GM21390 (cell line): ENCODE data around the gene DENND2C.
"Not testable (repeated sequence)": the region's sequence is repeated elsewhere in the genome, so short reads cannot be mapped to it uniquely, and the experiment has no call there.

ENCODE experiments used
- ATAC-seq: cut with Tn5 transposase; IDR thresholded peaks from one replicate; pipeline ENCODE4 v1.9.1; 2021; ENCODE audit not compliant: unreplicated experiment

Gene DENND2C

DNA sequence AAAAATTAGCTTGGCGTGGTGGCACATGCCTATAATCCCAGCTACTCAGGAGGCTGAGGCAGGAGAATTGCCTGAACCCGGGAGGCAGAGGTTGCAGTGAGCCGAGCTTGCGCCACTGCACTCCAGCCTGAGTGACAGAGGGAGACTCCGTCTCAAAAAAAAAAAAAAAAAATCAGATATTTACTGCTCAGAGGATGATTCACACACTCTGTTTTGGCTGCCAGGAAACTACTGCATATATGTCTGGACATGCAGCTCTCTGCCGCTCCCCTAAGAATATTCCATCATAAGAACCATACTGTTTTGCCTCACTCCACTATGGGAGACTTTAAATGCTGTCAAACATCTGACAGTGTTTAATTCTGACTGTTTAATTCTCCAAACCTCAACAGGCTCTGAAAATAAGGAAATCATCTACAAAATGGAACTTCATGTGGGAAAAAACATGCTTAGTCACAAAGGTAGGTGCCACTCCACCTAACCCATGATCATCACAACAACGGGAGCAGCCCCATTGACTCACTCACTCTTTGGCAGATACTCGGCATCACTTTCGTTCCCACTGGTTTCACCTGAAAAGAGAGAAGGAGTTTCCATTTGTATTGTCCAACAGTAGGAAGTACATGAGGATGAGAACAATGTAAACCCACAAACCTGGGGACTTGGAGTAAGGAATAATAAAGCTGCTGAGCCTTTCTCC, 59.2 kb downstream of the DENND2C start:
- no peak for ATAC-seq

DNA sequence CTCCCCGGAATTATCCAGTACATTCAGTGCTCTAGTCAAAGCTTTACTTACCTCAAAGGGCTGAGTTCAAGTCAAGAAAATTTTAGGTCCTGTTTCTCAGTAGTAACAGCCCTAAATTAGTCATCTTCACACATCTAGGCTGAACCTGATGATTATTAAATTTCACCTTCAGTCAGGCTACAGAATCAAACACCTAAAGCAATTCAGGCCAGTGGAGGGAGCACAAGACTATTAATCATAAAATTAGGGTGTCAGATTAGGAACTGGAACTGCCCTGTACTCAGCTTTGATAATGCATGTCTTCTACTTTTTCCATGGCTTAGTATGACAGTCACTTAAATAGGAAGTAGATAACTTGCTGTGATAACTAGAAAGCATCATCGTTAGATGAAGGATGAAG, 60.0 kb downstream of the DENND2C start:
- no peak for ATAC-seq

DNA sequence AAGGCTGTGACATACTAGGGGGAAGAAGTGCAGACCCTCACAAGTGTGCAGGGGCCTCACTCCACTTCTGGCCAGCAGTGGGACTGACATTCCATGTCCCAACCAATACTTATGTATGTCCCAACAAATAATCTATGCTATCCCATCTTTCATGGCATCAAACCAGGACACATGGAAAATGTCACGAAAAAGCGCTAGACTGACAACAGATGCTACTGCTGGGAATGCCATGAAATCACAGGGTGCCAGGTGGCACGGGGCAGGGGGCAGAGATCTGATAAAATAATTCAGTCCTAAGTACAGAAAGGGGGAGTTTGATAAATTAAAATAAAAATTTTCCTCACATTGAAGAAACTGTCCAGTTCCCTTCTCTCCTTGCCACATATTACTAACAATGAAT, 60.8 kb downstream of the DENND2C start:
- ATAC-seq = no peak

DNA sequence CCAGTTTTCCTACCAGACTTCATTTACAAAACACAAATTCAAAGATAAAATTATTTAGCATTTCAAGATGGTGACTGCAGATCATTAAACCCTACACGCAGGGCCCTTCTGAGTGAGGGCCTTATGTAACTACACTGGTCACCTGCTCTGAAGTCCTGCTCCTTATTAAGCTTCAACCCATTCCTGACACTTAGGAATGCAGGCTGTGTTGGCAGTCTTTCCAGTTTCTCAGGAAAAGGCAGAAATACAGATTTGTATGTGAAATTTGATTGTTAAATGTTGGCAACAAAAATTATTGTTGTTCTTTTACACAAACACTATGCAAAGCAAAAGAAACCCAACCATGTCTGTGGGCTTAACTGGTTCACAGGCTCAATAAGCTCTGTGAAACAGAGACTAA, 62.6 kb downstream of the DENND2C start:
- no peak for ATAC-seq

DNA sequence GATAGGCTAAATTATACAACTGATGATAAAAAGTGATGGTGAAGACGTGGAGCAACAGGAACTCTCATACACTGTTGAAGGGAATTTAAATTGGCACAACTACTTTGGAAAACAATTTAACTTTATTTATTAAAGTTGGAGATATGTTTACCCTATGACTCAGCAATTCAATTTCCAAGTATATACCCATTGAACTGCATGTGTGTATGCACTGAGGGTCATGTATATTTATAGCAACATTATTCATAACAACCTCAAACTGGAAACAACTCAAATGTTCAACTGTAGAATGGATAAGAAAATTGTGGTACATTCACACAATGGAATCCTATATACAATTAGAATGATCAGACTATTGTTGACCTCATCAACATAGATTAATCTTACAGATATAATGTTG, 71.9 kb downstream of the DENND2C start:
- ATAC-seq = no peak

DNA sequence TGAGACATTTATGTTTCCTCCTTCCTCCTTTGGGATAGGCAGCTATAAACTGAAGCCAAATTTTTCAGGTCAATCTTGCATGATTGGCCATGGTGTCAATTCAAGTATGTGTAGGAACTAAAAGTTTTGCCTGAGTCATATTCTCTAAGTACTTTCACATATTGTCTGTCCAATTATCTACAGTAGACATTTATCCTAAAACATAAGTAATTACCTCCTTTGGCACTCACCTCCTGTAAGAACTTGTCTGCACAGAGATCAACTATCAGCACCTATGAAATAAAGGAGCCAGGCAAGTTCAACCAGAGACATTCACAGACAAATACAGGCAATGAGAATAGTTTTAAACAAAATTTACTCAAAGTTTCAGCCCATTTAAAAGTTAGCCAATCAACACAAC, 74.2 kb downstream of the DENND2C start:
- no peak for ATAC-seq

DNA sequence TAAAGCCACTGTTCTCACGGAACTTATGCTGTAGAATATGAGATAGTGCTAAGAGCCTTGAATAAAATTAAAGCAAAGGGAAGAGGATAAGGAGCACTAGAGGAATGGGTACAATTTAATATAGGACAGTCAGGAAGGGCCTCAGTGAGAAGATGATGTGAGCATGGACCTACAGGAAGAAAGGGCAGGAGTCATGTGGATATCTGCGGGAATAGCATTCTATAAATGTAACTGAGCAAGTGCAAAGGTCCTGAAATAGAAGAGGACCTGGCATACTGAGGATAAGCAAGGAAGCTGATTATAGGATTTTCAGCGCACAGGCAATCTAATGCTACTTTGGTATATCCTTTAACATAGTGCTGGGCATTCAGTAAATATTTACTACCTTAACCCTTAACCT, 75.8 kb downstream of the DENND2C start:
- no peak for ATAC-seq

DNA sequence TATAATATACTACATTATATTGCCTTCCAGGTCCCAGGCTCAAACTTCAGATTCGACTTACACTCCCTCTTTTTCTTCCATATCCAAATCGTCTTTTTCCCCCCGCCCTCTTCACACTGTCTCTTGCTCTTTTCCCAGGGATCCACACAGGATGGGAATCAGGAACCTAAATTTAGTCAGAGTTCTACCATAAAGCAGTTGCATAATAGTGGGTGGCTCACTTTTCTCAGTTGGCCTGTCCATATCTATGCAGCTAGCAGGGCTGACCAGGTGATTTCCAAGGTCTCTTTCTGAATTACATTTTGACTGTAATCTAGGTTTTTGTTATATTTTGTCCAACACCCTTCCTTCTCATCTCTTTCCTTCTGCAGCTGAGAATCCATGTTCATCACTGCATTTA, 80.7 kb downstream of the DENND2C start:
- no peak for ATAC-seq

DNA sequence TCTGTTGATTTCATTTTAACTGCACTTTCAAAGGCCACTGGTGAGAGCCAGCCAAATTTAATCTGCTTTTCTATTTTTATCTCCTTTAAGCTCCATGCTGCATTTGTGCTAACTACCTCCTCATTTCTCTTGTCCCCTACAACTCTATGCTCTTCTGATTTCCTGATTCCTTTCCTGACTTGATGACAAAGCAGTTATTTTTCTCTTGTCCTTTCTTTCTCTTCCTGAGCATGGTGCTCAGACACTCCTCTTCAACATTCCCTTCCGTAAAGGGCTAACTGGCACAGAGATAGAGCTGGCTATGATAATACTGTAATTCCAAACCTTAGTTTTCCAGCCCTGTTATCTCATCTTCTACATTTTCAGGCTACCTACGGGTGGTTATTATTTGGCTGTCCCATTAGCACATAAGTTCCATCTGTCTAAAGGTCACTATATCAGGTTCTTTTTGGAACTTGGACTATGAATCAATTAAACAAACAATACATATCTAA, 81.6 kb downstream of the DENND2C start:
- ATAC-seq = no peak

DNA sequence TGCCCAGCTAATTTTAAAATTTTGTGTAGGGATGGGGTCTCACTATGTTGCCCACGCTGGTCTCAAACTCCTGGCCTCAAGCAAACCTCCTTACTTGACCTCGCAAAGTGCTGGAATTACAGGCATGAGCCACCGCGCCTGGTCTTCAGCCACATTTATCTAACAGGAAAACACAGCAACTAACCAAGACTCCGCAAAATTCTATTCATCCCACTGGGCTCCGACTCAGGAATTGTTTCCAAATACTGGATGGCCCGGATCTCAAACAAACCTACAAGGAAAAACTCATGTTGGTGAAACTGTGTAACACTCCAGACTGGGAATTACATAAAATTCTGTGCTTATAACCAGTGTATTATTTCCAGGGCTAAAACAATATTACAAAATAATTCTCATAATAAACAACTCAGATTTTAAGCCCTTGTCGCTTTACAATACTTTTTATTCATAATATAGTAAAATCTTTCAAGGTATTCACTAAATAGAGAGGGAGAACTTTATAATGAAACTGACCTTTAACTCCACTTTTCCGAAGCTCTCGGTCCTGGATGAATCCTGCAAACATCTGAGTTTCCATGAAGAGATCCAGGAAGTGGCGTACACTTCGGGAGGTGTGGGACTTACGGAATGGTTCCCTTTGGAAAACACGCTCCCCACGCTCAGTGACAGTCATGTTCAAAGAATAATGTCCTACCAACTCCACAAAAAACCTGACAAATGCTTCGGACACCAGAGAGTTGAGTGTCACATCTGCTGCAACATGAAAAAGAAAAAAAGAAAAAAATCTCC, 82.5 kb downstream of the DENND2C start:
- ATAC-seq = no peak

DNA sequence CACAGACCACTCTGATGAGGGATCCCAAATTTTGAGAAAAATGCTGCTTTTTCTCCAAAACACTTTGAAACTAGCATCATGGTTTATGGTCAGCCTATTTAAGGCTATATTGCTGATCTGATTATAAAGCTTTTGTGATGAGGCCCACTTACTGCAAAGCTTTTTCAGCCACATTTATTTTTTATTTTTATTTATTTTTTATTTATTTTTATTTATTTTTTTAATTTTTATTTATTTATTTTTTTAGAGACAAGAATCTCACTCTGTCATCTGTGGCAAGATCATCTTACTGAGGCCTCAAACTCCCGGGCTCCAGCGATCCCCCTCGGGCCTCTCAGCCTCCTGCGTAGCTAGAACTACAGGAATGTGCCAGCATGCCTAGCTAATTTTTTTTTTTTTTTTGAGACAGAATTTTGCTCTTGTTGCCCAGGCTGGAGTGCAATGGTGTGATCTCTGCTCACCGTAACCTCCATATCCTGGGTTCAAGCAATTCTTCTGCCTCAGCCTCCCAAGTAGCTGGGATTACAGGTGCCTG, 83.3 kb downstream of the DENND2C start:
- no peak for ATAC-seq

DNA sequence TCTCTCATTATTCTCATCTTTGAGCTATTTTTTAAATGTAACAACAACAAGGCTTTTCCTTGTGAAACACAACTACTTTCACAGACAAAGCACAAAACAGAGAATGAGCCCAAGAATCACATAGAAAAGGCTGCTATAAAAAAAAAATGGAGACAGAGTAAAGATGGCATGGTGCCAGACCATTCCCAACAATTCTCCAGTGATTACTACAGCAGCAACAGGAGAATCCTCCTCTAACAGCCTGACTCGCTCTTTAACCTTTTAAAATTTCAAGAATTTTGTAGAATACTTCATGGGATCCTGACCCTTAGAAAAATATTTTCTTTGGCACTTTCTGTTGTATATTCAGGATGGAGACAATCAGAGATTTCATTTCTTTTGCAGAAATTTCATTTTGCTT, 84.6 kb downstream of the DENND2C start:
- ATAC-seq = no peak

DNA sequence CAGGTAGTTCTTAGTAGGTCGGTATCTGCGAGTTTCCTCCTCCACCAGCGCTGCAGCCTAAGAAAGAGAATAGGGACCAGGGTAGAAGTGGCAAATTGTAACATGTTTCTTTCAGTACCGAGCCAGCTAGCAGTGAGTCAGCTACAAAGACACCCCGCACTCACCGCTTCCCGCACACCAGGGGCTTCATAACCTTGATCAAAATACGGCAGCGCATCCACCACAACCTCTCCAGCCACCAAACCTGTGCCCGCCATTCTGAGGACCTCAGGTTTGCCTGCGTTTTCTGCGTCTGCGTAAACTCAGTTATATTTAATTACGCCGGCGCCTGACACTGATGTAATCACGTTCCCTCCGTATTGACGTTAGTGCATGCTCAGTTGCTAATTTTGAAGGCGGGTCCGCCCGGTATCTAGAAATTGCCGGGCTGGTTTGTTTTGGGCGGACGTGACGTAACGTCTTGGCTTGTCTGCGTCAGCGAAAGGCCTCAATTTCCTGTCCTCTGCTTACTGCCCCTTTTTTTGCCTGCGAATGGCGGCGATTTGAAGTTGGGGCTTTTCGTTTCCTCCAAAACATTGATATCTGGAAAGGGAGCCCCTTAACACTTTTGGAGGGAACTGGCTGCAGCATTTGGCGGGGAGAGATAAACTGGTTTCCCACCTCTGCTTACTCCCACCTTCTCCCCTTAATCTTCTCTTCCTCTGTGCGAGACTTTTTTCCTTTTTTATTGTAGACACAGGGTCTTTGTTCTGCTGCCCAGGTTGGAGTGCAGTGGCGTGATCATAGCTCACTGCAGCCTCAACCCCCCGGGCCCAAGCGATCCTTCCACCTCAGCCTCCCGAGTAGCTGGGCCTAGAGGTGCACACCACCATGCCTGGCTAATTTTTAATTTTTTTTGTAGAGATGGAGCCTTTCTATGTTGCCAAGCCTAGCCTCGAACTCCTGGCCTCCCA, 88.2 kb downstream of the DENND2C start, which contains the start of gene BCAS2:
Gene BCAS2 (minus strand): TSS at position 281 of the 953 bp plus-strand sequence. CDS start 24 bp downstream, at position 257.
- ATAC-seq = peak; percentile 99

DNA sequence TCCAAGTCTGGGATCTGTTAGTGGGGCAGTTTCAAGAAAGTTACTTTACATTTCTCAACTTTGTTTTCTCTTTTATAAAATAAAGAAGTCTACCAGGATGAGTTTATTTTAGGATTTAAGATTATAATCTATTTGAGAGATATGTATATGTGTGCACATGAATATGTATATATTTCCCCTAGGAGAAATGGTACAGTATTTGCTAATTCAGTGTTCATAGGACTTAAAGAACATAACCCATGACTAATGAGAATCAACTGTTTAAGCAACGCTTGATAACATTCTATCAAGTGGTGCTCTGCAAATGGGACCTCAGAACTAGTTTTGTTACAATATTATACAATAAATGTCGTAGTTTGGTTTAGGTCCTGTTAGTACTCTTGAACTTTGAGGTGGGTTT, 95.5 kb downstream of the DENND2C start:
- ATAC-seq = no peak

DNA sequence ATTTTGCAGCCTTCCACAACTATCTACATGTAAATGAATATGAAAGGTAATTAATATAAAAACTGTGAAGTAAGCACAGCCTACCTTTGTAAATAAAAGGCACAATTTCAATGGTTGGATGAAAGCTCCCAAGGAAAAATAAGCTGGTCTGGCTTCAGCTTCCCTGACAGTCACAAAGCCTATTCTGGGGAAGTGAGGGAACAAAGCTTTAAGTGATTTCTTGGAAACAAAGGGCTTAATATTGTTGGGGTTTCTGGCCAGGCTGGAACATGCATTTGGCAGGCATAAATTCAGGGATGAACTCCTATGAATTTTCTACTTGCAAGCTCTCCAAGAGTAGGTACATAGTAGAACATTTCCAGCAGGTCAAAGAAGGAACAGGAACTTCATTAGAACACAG, 105.7 kb downstream of the DENND2C start:
- no peak for ATAC-seq

DNA sequence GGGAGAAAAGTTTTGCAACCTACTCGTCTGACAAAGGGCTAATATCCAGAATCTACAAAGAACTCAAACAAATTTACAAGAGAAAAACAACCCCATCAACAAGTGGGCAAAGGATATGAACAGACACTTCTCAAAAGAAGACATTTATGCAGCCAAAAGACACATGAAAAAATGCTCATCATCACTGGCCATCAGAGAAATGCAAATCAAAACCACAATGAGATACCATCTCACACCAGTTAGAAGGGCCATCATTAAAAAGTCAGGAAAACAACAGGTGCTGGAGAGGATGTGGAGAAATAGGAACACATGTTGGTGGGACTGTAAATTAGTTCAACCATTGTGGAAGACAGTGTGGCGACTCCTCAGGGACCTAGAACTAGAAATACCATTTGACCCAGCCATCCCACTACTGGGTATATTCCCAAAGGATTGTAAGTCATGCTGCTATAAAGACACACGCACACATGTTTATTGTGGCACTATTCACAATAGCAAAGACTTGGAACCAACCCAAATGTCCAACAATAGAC, 106.8 kb downstream of the DENND2C start:
- ATAC-seq = not testable (repeated sequence)

DNA sequence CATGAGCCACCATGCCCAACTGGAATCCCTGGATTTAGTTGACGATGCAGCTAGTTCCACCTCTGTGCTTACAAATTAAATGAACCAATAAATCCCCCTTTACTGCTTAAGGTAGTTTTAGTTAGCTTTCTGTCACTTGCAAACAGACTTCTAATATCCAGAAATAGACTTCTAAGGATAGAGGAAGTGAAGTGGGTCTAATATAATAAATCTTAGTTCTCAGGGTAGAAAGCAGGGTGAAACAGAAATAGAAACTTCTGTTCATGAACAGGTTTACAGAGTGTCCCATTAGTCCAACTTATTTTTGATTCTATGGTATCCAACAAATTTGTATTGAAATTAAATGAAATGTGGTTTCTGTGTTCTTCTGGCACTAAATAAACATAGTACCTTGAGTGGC, 108.5 kb downstream of the DENND2C start:
- no peak for ATAC-seq

DNA sequence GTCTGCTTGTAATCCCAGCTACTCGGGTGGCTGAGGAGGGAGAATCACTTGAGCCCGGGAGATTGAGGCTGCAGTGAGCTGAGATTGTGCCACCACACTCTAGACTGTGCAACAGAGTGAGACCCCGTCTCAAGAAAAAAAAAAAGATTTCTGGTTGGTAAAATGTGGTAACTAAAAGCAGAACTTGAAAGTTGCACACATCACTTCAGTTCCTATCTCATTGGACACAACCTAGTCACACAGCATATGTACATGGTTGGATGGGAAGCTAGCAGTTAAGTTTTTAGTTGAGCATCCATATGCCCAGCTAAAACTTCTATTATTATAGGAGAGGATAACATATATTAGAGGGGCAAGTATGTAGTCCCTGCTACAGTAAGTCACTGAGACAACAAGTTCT, 110.5 kb downstream of the DENND2C start:
- ATAC-seq = peak; percentile 65

DNA sequence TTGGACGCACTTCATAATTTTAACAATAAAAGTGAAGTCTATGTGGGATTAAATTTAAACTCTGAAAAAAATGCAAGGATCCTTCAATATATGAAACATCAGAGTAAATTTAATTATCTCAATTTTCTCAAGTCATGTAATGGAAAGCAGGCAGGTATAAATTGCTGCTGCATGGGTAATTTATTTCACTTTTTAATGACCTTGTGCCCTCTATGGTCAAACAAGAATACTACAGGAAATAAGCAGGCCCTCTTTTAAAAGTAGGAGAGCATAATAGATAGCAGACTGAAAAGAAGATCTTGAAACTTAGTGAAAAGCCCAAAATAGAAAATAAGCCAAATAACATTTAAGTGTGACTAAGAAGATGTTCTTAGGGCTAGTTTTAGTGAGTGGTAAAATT, 111.3 kb downstream of the DENND2C start:
- ATAC-seq = peak; percentile 52

DNA sequence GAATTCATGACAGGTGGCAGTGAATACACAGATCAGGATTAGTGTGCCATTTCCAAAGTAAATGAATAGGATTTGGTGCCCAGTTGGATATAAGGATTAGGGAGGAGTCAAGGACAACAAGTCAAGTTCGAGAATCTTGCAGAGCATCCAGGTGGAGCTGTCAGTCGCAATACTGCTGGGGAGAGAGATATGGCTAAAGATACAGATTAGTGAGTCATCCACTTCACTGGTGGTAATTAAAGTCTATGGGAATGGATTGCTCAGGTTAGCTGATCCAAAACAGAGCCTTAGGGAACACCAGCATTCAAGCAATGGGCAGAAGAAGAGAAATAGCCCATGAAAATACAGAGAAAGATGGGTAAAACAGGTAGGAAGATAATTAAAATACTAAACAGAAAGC, 115.3 kb downstream of the DENND2C start:
- ATAC-seq = no peak
